DMS79 (cell line): Measurements from ENCODE around the gene MSI2.
A peak's percentile ranks its signal among the peaks of the same experiment; 100 is the strongest.

ENCODE experiments used
- DNase-seq: peaks from one replicate; lab custom pipeline; 2025; lab: John Stamatoyannopoulos, UW

The MSI2 gene

DNA sequence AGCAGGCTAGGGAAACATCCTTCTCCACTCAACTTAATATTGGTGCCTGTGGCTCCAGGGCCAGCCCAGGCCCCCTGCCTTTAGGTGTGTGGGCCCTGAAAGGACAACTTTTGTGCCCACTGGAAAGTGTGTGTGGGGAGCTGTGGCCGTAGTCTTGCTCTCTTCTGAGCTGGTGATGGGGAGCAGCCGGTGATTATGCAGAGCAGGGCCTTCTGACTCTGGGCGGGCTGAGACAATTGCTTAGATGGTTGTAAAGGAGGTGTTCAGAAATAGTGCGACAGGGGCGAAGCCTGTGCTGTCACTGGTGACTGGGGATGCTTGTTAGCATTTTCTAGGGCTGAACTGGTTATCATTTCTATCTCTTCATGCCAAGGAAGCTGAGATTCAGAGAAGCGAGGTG is 62.6 kb downstream of the MSI2 start:
- no peak for DNase-seq

DNA sequence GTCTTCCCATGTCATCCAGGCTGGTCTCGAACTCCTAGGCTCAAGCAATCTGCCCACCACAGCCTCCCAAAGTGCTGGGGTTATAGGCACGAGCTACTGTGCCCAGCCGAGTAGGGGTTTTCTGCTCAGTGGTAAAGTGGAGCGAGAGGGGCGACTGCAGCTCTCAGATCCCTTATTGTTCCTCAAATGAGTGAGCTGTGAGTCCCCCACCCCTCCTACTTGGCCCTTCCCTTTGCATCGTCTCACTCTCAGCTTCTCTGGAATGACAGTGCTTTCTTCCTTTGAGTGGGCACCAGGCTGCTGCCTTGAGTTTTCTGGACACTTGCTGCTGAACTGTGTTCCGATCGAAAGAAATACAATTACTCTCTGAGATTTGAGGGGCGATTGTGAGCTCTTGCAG is 63.5 kb downstream of the MSI2 start:
- no peak for DNase-seq

DNA sequence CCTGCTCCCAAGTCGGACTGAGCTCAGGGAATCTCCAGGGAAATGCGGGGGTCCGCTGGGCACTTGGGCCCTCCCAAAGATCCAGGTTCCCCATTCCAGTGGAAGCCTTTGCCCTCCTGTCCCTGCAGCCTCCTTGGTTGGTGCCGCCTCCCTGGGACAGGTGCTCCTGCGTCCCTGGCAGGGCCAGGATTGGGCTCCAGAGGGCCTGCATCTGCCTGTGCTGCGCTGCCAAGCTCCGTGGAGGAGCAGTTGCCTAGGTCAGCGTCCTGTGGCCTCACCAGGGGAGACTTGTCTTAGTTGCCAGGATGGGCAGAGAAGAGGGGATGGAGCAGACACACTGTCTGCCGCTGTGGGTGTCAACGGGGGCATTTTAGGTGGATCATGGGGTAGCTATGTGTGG is 67.1 kb downstream of the MSI2 start:
- no peak for DNase-seq

DNA sequence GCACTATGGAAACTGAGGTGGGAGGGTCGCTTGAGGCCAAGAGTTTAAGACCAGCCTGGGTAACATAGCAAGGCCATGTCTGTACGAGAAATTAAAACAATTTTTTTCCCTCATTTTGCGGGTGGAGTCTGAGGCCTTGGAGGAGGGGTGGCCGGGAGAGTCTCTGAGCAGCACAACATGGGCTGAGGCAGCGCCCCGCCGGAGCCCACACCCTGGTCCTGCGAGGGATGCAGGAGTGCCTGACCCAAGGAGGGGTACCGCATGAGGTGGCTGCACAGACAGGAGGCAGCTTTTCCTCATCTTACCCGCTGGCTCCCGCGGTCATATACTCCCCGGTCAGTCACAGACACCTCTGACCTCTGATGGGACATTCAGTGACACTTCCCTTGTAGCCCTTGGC is 67.7 kb downstream of the MSI2 start:
- DNase-seq, result no peak

DNA sequence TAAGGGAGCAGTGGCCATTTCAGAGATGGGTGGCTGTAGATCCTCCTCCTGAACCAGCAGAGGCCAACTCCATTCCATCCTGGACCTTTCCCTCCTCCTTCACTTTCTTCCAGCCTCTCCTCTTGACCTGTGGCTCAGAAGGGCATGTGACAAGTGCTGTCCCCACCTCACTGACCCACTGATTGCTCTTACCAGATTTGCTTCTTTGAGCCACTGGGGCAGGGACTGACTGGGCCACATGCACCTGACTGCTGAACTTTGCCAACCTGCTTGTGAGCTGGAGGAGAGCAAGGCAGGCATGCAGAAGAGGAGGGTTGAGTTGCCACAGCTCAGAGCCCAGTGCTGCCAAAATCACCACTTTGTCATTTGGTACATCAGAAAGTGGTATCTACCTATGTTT is 68.3 kb downstream of the MSI2 start:
- no peak for DNase-seq

DNA sequence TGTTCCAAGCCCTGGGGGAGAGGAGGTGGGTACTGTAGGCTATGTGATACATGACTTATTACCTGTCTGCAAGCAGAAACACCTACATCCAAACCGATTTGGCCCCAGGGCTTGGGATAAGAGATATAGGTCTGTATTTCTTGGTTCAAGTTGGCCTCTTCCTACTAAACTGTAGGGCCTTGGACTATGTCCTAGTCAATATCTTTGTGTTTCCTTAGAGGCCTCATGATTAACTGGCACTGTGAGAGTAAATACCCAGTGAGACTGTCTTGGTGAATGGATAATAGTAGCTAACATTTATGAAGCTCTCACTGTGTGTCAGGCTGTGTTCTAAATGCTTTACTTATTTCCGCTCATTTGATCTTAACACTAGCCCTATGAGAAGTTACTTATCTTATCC is 70.0 kb downstream of the MSI2 start:
- DNase-seq, result no peak

DNA sequence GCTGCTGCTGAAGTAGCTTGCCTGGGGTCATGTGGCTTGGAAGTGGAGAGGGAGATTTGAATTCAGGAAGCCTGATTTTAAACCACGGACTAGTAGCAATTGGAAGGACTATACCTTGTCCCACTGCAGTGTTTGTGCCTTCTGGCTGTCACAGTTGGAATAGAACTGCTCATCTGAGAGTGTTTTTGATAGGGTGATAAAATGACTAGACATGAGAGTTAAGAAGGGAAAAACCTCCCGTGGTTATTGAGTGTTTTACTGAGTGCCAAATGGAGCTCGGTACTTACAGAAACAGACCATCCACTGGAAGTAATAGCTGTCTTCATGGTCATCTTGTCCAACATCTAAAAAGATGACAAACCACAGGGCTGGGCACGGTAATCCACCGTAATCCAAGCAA is 70.4 kb downstream of the MSI2 start:
- DNase-seq, result no peak

DNA sequence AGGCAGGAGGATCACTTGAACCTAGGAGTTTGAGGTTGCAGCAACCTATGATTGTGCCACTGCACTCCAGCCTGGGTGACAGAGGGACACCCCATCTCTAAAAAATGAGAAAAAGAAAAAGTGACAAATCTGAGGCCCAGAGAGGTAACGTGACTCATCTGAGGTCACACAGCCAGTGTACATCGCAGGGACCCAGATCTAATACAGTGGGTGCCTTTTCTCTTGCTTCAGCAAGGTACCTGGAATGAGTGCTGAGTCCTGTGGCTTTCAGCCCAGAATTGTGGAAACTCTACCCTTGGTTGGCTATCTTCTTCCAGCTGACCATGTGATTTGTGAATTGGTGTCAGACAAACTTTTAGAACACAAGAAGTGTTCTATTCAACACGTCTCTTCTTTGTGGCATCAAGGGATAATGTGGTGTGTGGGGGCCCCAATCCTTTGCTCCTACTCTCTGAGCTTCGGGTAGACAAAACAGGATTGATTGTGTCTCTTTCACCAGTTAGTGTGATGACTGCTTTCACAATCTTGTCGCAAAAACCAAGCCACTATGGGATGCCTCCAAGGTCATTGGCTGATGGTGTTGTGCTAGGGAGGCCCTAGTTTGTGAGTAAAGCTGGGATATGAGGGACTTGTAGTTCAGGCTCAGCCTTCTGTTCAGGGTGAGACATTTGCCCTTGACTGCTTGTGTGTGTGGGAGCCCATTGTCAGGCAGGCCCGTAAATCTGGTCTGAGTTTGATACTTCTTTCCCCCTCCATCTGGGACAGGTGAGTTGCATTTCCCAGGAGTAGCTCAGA is 71.0 kb downstream of the MSI2 start:
- DNase-seq, result no peak

DNA sequence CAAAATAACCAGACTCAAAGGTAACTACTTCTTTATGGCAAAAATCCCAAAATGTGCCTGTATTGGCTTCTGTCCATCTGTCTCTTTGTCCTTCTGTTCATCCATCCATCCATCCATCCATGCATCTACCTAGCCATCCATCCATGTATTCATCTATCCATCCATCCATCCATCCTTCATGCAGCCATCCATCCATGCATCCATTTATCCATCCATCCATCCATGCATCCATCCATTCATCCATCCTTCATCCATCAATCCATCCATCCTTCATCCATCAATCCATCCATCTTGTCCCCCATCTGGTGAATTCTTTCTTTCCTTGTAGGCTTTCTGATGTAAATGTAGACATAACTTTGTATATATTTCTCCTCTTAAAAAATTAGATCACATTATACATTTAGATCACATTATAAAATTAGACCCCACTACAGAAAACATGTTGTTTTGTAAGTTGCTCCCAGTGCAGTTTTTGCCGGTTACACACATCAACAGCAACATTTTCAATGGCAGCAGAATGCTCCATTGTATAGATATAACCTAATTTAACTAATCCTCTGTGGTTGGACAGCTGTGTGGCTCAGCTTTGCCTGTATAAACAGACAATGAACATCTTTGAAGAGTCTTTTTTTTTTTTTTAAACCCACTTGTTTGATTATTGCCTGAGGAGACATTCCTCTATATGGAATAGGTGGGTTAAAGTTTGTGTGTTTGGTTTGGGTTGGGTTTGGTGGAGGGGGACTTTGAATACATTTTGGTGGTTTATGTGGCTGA is 72.0 kb downstream of the MSI2 start:
- no peak for DNase-seq

DNA sequence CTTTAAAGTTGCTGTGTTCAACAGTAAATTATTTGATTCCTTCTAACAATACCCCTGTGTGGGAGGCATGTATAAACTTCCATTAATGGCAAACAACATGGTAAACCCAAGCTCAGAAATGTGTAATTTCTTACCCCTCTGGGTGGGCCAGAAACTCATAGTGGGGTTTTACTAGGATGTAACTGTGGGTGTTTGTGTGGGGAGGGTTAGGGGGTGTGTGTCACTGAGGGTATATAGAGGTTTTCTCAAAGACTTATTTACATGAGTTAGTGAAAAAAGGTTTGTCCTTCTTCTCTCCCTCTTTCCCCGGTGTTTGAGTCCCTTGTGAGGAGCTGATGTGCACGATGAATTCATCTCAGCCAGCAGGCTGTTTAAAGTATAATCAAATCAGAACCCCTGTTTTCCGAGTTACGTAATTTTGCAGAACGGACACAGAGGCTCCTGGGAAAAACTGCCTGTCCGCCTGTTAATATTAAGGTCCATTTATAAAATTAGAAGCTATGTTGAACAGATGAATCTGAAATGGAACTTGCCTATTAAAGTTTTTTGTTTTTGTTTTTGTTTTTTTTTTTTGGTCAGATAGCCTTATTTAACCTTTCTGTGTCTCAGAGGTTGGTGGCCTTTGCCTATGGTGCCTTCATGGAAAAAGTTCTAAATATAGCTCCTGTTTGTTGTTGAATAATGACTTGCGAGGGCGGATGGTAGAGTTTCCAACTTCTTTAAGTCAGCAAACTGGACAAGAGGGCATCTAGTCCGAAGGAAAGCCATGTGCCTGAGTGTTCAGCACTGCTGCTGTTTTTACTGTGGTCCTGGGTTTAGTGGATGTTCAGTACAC is 73.3 kb downstream of the MSI2 start:
- DNase-seq, result no peak

DNA sequence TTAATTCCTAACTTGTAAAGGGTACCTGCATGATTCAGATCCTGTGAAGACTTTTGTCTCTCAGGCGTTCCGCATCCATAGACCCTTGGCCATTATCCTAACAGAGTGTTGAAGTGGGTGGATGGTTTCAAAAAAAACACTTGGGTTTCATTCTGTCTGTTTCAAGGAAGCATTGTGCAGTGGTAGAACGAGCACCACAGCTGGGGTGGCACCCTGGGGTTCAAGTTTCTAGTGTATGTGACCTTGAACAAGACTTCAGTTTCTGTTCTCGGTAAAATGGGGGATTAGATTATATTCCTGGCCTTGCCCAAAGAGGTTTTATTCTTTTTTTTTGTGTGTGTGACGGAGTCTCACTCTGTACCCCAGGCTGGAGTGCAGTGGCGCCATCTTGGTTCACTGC is 74.3 kb downstream of the MSI2 start:
- DNase-seq, result no peak

DNA sequence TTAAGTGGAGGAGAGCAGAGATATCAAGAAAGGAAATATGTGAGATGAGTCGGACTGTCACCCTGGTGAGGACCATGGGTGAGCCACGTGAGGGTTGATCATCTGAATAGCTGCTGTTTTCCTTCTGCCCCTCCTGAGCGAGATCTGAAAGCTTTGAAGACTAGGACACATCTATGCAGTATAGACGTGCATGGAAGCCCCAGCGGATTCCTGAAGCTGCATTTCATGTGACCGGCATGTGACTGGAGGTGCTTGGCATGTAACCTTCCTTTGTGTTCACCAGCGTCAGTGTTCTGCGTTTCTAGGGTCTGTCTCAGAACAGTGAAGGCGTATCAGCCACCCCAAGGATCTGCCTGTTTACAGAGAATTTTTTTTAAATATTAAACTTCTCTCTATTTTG is 75.1 kb downstream of the MSI2 start:
- DNase-seq, result no peak

DNA sequence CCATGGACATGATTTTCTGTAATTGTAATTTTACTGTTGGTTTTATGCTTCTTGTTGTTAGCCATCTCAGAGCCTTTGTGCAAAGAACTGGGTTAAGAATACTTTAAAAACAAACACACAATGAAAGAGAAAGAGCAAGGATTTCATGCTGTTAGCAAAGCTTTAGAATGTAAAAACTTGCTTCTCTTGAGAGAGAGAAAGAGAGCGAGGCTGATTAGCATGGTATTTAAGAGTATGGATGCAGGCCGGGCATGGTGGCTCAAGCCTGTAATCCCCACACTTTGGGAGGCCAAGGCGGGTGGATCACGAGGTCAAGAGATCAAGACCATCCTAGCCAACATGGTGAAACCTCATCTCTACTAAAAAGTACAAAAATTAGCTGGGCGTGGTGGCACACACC is 76.2 kb downstream of the MSI2 start:
- no peak for DNase-seq

DNA sequence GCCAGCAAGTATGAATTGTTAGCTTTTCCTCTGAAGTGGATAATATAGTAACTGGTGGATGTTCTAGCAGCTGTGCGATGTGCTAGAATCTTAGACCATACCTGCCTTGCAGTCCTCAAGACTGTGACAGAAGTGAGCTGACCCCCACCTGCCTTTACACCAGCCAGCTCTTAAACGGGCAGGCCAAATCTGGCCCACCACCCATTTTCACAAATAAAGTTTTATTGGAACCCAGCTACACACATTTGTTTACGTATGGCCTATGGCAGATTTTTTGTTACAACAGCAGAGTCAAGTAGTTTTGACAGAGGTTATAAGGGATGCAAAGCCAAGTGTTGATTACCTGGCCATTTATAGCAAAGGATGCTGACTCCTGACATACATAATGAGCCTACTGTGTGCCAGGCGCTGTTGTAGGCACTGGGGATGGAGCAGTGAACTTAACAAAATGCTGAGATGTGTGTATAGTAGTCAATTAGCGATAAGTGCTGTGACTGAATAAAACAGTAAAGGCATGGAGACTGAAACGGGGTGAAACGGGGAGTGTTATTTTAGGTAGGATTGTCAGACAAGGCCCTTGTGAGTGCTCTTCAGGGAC is 79.0 kb downstream of the MSI2 start:
- DNase-seq, result no peak

DNA sequence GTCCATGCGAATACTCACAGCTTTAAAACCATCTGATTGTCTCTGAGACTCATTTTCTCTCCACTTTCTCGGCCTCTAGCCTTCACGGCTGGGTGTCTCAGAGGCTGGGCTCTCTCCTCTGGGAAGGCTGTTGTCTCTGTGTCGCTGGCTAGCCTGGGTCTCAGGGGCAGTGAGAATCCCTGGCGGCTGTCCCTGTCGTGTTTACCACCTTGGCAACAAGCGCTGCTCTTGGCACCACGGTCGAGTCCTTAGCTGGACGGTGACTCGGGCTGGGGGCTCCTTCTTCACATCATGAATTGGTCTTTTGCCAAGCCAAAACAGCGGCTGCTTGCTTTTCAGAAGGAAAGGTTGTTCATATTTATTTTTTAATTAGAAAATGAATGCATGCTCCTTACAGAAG is 81.1 kb downstream of the MSI2 start:
- peak; percentile 26 for DNase-seq

DNA sequence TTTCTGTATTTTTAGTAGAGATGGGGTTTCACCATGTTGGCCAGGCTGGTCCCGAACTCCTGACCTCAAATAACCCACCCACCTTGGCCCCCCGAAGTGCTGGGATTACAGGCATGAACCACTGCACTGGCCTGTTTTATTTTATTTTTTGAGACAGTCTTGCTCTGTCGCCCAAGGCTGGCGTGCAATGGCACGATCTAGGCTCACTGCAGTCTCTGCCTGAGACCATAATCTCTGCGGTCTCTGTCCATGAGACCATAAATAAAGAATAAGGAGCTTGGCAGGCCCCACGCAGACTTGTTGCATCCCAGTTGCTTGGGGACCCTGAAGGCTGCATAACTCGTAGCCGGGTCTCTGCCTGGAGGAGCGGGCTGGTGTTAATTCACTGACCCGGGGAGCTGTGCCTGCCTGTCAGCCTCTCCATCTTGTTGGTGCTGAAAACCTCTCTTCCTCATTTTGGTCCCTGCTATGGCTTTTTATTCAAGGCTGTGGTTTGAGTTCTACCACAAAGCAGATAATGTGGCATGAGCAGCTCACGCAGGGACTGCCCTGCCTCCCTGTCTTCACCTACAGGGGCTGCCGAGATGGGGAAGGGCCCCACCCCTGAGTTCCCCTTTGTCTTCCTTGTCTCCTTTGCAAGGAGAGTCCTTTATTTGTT is 82.1 kb downstream of the MSI2 start:
- no peak for DNase-seq

DNA sequence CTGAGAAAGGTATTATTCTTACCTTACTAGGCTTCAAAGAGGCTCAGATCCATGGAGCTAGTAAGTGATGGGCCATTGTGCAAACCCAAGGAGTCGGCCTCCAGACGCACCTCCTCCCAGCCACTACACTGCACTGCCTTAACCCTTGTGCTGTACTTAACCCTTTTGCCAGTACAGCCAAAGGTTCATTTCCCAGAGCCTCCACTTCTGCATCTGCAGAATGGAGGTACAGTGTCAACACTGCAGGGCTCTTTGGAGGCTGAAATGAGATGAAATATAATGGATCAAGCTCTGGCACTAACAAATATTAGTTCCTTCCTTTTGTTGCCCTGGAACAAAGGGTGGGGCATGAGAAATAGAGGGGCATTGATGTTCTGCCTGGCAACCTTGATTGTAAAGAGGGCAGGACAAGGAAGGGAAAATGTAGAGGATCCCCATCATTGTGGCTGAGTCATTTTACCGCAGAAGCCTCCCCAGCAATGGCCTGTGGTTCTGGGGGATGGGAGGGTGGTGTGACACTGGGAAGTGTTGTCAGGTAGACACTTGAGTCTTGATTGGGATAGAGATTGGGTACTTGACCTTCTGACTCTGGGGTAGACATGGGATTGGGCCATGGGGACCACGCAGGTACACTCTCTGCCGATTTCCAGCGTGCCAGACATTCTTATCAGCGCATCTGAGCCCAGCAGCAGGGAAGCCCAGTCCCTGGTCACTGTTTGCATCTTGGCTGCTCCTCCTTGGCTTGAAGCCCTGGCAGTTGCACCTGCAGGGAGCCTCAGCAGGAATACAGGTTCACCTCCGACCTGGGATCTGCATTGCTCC is 84.0 kb downstream of the MSI2 start:
- no peak for DNase-seq

DNA sequence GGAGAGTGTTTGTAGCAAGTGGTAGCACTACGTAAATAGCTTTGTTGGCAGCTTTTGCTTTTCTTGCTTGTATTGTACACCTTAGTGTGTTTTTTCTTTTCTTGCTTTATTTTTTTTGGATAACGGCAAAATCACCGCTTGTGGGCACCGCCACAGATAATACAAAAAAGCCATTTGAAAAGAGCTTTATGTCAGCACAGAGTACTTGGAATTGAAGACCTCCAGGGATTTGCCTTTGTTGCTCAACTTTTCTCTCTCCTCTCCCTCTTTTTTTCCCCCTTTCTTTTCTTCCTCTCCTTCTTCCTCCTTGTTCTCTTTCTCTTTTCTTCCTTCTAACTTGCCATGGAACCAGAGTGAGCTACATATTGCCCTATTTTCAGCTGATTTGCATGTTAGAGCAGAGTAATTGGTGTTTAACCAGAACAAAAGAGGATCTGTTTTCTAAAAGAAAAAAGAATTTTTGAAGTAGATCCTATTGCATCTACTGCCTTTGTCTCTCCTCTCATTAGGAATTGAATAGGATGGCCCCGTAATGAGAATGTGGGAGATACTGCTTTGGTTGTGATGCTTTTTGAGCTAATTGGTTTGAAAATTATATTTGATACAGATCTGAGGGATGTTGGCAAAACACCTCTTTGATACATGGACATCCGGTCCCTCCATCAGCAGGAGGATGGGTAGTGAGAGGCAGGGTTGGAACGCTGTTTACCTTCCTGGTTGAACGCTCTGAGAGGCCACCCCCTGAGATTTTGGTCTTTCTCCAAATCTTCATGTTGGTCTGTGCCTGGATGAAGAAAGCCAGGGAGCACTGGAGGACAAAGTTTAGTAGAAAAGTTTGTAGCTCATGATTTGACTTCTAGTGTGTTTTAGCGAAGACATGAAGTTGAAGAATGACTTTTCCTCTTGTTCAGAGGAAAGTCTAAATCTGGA is 85.6 kb downstream of the MSI2 start:
- DNase-seq, result no peak

DNA sequence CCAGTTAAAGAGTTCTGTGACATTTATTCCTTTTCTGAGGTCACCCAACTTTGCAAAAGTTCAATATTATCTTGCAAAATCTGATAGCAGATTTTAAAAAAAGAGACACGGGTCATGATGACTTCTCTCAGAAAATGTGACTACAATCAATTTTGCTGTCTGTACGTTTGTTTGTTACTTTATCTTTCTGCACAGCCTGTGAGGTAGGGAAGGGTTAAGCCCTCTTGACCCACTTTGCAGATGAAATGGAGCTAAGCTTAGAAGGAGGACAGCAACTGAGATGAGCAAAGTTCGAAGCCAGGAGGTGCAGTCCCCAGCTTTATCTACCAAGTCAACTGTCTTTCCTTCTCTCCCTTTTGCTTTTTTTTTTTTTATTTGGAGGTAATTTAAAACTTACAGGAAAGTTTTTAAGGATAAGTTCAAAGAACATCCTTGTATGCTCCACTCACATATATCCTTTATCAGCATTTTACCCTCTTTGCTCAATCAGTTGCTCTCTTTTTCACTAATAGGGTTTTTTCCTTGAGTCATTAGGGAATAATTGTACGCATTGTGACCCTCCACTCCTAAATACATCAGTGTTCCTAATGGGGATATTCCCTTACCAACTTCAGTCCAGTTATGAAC is 86.8 kb downstream of the MSI2 start:
- DNase-seq, result no peak
